ENCODE results near the gene HNRNPA2B1.
"Not testable (repeated sequence)": the region's sequence is repeated elsewhere in the genome, so short reads cannot be mapped to it uniquely, and the experiment has no call there.

The HNRNPA2B1 gene

GRCh38 chr7:26179422-26179821 lies 21.1 kb downstream of the HNRNPA2B1 start:
- H3K4me3 ChIP-seq (replicated peaks; ENCODE audit: low read depth, low read length): no peak overlapping the region
- no peak for DNase-seq (ENCODE audit: low read depth)
- TF ChIP-seq CTCF (IDR thresholded peaks at IDR 0.05; ENCODE audit: low read length, missing control alignments): no peak

GRCh38 chr7:26178272-26178960 lies 22.1 kb downstream of the HNRNPA2B1 start:
- no peak overlapping the region for H3K4me3 ChIP-seq (replicated peaks; ENCODE audit: low read depth, low read length)
- no peak for DNase-seq (ENCODE audit: low read depth)
- TF ChIP-seq CTCF (IDR thresholded peaks at IDR 0.05; ENCODE audit: low read length, missing control alignments): no peak

- not testable (repeated sequence) for H3K4me3 ChIP-seq (replicated peaks; ENCODE audit: low read depth, low read length); DNase-seq (ENCODE audit: low read depth)
These were observed 23.3 kb downstream of the HNRNPA2B1 start for GRCh38 chr7:26177269-26177668.

GRCh38 chr7:26176696-26177095 lies 23.9 kb downstream of the HNRNPA2B1 start:
- H3K4me3 ChIP-seq (replicated peaks; ENCODE audit: low read depth, low read length); DNase-seq (ENCODE audit: low read depth): not testable (repeated sequence)

GRCh38 chr7:26175903-26176302 lies 24.6 kb downstream of the HNRNPA2B1 start:
- DNase-seq (ENCODE audit: low read depth); H3K4me3 ChIP-seq (replicated peaks; ENCODE audit: low read depth, low read length): not testable (repeated sequence)

- no peak overlapping the region for H3K4me3 ChIP-seq (replicated peaks; ENCODE audit: low read depth, low read length)
- no peak for TF ChIP-seq CTCF (IDR thresholded peaks at IDR 0.05; ENCODE audit: low read length, missing control alignments)
- no peak for DNase-seq (ENCODE audit: low read depth)
These were observed 28.5 kb downstream of the HNRNPA2B1 start for GRCh38 chr7:26172048-26172447.

- TF ChIP-seq CTCF (IDR thresholded peaks at IDR 0.05; ENCODE audit: low read length, missing control alignments): no peak
- no peak overlapping the region for H3K4me3 ChIP-seq (replicated peaks; ENCODE audit: low read depth, low read length)
- DNase-seq (ENCODE audit: low read depth): no peak
These were observed 28.9 kb downstream of the HNRNPA2B1 start for GRCh38 chr7:26171601-26172000.

GRCh38 chr7:26170663-26171062 lies 29.9 kb downstream of the HNRNPA2B1 start:
- DNase-seq (ENCODE audit: low read depth): no peak
- no peak overlapping the region for H3K4me3 ChIP-seq (replicated peaks; ENCODE audit: low read depth, low read length)
- no peak for TF ChIP-seq CTCF (IDR thresholded peaks at IDR 0.05; ENCODE audit: low read length, missing control alignments)
